HepG2 (cell line): ENCODE measurements around the gene HS6ST2. TPM values are rescaled to one million over a fixed set of nuclear protein-coding genes. Genes with fewer than 3 reads are reported as not detected.

ENCODE experiments used
- ATAC-seq: fragments of 200-7000 bp; cut with Tn5 transposase; 3 replicates; pipeline ENCODE4 v1.9.1; 2020; ENCODE audit warnings: mild to moderate bottlenecking, moderate library complexity
- BruUV-seq: library from RNA; stranded (reverse); fragments of 400-500 nt; replicated peaks from 2 replicates; lab custom pipeline; 2021; lab: Mats Ljungman, UMichigan
- CTCF ChIA-PET: fragments of 300-600 bp; formaldehyde crosslinking; extraction: SDS; loops from one replicate; lab custom pipeline; 2021; ENCODE audit warnings: low total read pairs, inconsistent platforms, low intra/inter-chr PET ratio; lab: Yijun Ruan, JAX
- POLR2A ChIA-PET: fragments of 350-600 bp; sonication (Branson Sonifier 250); formaldehyde crosslinking; loops from one replicate; lab custom pipeline; 2020; ENCODE audit warnings: antibody characterized with exemption, inconsistent platforms; lab: Yijun Ruan, JAX
- DNase-seq: peaks from one replicate; pipeline ENCODE4 v3.0.0-alpha.2; 2015; ENCODE audit warnings: low spot score
- FAIRE-seq: peaks from 3 replicates; lab custom pipeline; 2011; peaks lifted over from hg19 to GRCh38; lab: Jason Lieb, UNC
- H2AFZ ChIP-seq: one replicate; pipeline ENCODE4 v1.6.1; 2011; ENCODE audit warnings: low read length, inconsistent platforms
- H3K27ac ChIP-seq: fragments of 300-600 bp; 3 replicates; pipeline ENCODE4 v1.8.0; 2011; ENCODE audit warnings: mixed run types, mild to moderate bottlenecking, mixed read lengths, low read length, inconsistent platforms; ENCODE audit not compliant: insufficient read depth; ENCODE audit errors: extremely low read length
- H3K27me3 ChIP-seq, 2 experiments: fragments of 200-600 bp in 1 of 2; 2 replicates in 1 of 2; 3 replicates in 1 of 2; pipeline versions ENCODE4 v1.6.0 to v1.8.0; 2011; ENCODE audit warnings: low read length in 2 of 2, mild to moderate bottlenecking in 2 of 2, moderate library complexity in 2 of 2, inconsistent platforms in 1 of 2; ENCODE audit not compliant: insufficient read depth in 2 of 2, control insufficient read depth in 1 of 2
- H3K36me3 ChIP-seq, 2 experiments: fragments of 200-600 bp in 1 of 2; replicated peaks in 1 of 2; 2 replicates in 1 of 2; 3 replicates in 1 of 2; pipeline versions ENCODE4 v1.5.1 to v1.8.0; 2011; ENCODE audit warnings: low read length in 2 of 2, inconsistent platforms in 1 of 2; ENCODE audit not compliant: insufficient read depth in 2 of 2, control insufficient read depth in 1 of 2
- H3K4me1 ChIP-seq: 2 replicates; pipeline ENCODE4 v1.5.1; 2012; ENCODE audit warnings: low read length, inconsistent platforms; ENCODE audit not compliant: insufficient read depth
- H3K4me2 ChIP-seq: 2 replicates; pipeline ENCODE4 v1.6.0; 2011; ENCODE audit warnings: low read depth, low read length, inconsistent platforms
- H3K4me3 ChIP-seq, 3 experiments: fragments of 200-600 bp in 1 of 3; sonication (generic), shearing (Covaris generic) in 1 of 3; replicated peaks in 1 of 3; 2 replicates each; pipeline ENCODE4 v1.5.1; 2011 to 2016; ENCODE audit warnings: low read length in 3 of 3, inconsistent platforms in 2 of 3, low read depth in 2 of 3, mild to moderate bottlenecking in 2 of 3, control low read depth in 1 of 3, mixed read lengths in 1 of 3; ENCODE audit not compliant: insufficient read depth in 1 of 3
- H3K79me2 ChIP-seq: one replicate; pipeline ENCODE4 v1.6.1; 2011; ENCODE audit warnings: low read length, inconsistent platforms; ENCODE audit not compliant: insufficient read depth
- H3K9ac ChIP-seq: 2 replicates; pipeline ENCODE4 v1.6.0; 2011; ENCODE audit warnings: mild to moderate bottlenecking, low read depth, low read length, inconsistent platforms; ENCODE audit not compliant: insufficient read depth
- H3K9me3 ChIP-seq: 2 replicates; pipeline ENCODE4 v1.5.1; 2012; ENCODE audit warnings: mild to moderate bottlenecking, low read length
- H4K20me1 ChIP-seq: 2 replicates; pipeline ENCODE4 v1.6.0; 2011; ENCODE audit warnings: inconsistent platforms, mild to moderate bottlenecking, low read length, moderate library complexity; ENCODE audit not compliant: insufficient read depth
- CHCHD3 ChIP-seq: sonication (generic); formaldehyde crosslinking; IDR thresholded peaks from 2 replicates; pipeline ENCODE4 v1.8.0; 2022; ENCODE audit warnings: mild to moderate bottlenecking, missing genetic modification reagents, moderate library complexity
- RARA ChIP-seq: IDR thresholded peaks from 2 replicates; pipeline ENCODE4 v1.6.1; 2016; ENCODE audit warnings: missing genetic modification reagents, missing compliant biosample characterization
- SIX4 ChIP-seq: sonication (generic); formaldehyde crosslinking; IDR thresholded peaks from 2 replicates; pipeline ENCODE4 v1.4.0; 2020; ENCODE audit warnings: missing genetic modification reagents
- ZNF34 ChIP-seq: sonication (generic); formaldehyde crosslinking; IDR thresholded peaks from 2 replicates; pipeline ENCODE4 v1.4.0; 2020; ENCODE audit warnings: mild to moderate bottlenecking, missing genetic modification reagents, borderline replicate concordance
- WGBS: methylation state at CpG from one replicate; pipeline ENCODE4 v1.1.6; 2017; ENCODE audit warnings: low lambda C conversion rate; 5-methylcytosine and 5-hydroxymethylcytosine counted together
- in situ Hi-C: cut with HindIII; loops from 2 replicates; pipeline ENCODE4 v1.10.0; 2017; ENCODE audit warnings: low pct_unique_long_range_greater_than_20kb; ENCODE audit not compliant: extremely low pct_ligation_motif_present
- intact Hi-C: fragments of 100-400 bp; cut with micrococcal nuclease; formaldehyde crosslinking; loops from one replicate; pipeline ENCODE4 v1.10.0; 2022; ENCODE audit not compliant: unreplicated experiment
- polyA plus RNA-seq, 8 experiments: library from polyadenylated mRNA; depleted of rRNA in 3 of 8; stranded (reverse) in 7 of 8; unstranded in 1 of 8; fragments of >200 nt; fragmentation: Illumina TruSeq in 4 of 8; extraction: Trizol in 4 of 8; gene quantifications; 2 replicates each; pipeline versions ENCODE4 v1.2.1 to v1.2.3, GENCODE V29; 2011 to 2016; ENCODE audit warnings: low read depth in 4 of 8, missing spikeins in 1 of 8, mixed read lengths in 1 of 8; ENCODE audit not compliant: insufficient read depth in 1 of 8
- total RNA-seq, 5 experiments: library from RNA; depleted of rRNA; stranded (reverse); fragments of >200 nt; fragmentation: Illumina TruSeq; extraction: Trizol; gene quantifications; 2 replicates each; pipeline ENCODE4 v1.2.3, GENCODE V29; 2016; ENCODE audit warnings: low read depth in 1 of 5

The HS6ST2 gene
- total and polyA plus RNA-seq, 2 of the 13 experiments (the other 11 are each of a cell fraction or from before 2014, with no cell fraction given), result 0.05 TPM; not detected in 1

- Histone ChIP-seq H3K9ac (no peak overlapping the region), H2AFZ (no peak overlapping the region), H3K9me3 (no peaks in the 10 kb centered on the region), H3K4me1 (peaks cover 18% of the 10 kb centered on the region), H3K79me2 (no peaks in the 10 kb centered on the region), H3K36me3 (no peaks in the 10 kb centered on the region), H3K4me2 (no peak overlapping the region), H3K4me3 (no peak overlapping the region), H4K20me1 (no peaks in the 10 kb centered on the region), H3K27ac (no peak overlapping the region), H3K27me3 (no peaks in the 10 kb centered on the region)
- intact Hi-C loops (no loop called here), in situ Hi-C loops (no loop called here)
- DNase-seq (no peak), ATAC-seq (no peak), FAIRE-seq (no peak)
- CTCF ChIA-PET, result no interaction called here
- POLR2A ChIA-PET, result no interaction called here
- BruUV-seq, result no TSS peak
- TF ChIP-seq ZNF34, result no peak
- WGBS, result 69% methylated on average over 3 of the region's 4 CpGs
These were observed 7.0 kb upstream of the HS6ST2 start for GRCh38 chrX:132965461-132965860.

GRCh38 chrX:132961511-132961910 is 3.1 kb upstream of the HS6ST2 start:
- in situ Hi-C loops, result no loop called here
- Histone ChIP-seq H3K9ac (no peak overlapping the region), H3K4me3 (no peak overlapping the region), H3K36me3 (no peaks in the 10 kb centered on the region), H3K9me3 (no peaks in the 10 kb centered on the region), H3K4me2 (no peak overlapping the region), H4K20me1 (no peaks in the 10 kb centered on the region), H3K27me3 (peaks cover 0 to 13% of the 10 kb centered on the region in 2 experiments; a peak in 2 of 5 replicates), H3K27ac (no peak overlapping the region), H3K4me1 (peaks cover 6% of the 10 kb centered on the region), H3K79me2 (no peaks in the 10 kb centered on the region), H2AFZ (no peak overlapping the region)
- ChIA-PET POLR2A (no interaction called here), CTCF (no interaction called here)
- TF ChIP-seq RARA (CRISPR knock-in tag) (no peak), SIX4 (no peak), CHCHD3 (CRISPR knock-in tag) (no peak)
- ATAC-seq (no peak), FAIRE-seq (no peak), DNase-seq (no peak)
- WGBS, result 20% methylated on average over 1 of the region's 1 CpG
- no TSS peak for BruUV-seq
- intact Hi-C loops, result no loop called here
